Bronchial epithelial cell (primary cell): Measurements from ENCODE around the gene PREX1. TPM values are rescaled to one million over a fixed set of nuclear protein-coding genes. Genes with fewer than 3 reads are reported as not detected.

Experiments used
- DNase-seq: peaks from one replicate; pipeline ENCODE4 v3.0.0-alpha.2; 2010; ENCODE audit warnings: low read depth
- FAIRE-seq: peaks from 2 replicates; lab custom pipeline; 2011; peaks lifted over from hg19 to GRCh38; lab: Jason Lieb, UNC
- H3K27me3 ChIP-seq: 2 replicates; pipeline ENCODE4 v1.5.1; 2011; ENCODE audit warnings: low read length; ENCODE audit not compliant: control insufficient read depth, insufficient read depth
- H3K36me3 ChIP-seq: 2 replicates; pipeline ENCODE4 v1.5.1; 2011; ENCODE audit warnings: low read length; ENCODE audit not compliant: control insufficient read depth, insufficient read depth
- H3K4me3 ChIP-seq: 2 replicates; pipeline ENCODE4 v1.5.1; 2011; ENCODE audit warnings: mild to moderate bottlenecking, low read depth, low read length, control low read depth
- CTCF ChIP-seq: IDR thresholded peaks from 2 replicates; pipeline ENCODE4 v1.5.1; 2011; ENCODE audit warnings: mild to moderate bottlenecking, moderate library complexity, low read length, control low read depth, inconsistent platforms; ENCODE audit not compliant: insufficient read depth, severe bottlenecking
- total RNA-seq: library from RNA; depleted of rRNA; stranded (reverse); fragments of >200 nt; gene quantifications from 2 replicates; pipeline ENCODE4 v1.2.1, GENCODE V29; 2014

PREX1 gene
- total RNA-seq, 1 donor from 2014 or later = under 0.01 TPM

- FAIRE-seq = no peak
- no peak for TF ChIP-seq CTCF
These were observed 56.9 kb downstream of the PREX1 start for GRCh38 chr20:48770700-48771442.

GRCh38 chr20:48769069-48769983 lies 58.5 kb downstream of the PREX1 start:
- Histone ChIP-seq H3K36me3 (no peaks in the 10 kb centered on the region), H3K4me3 (no peak overlapping the region), H3K27me3 (no peaks in the 10 kb centered on the region)
- DNase-seq = no peak
- FAIRE-seq = no peak
- no peak for TF ChIP-seq CTCF

More at GRCh38 chr20:48770700-48771442, 56.9 kb downstream of the PREX1 start:
- no peak for DNase-seq
- Histone ChIP-seq H3K4me3 (no peak overlapping the region), H3K27me3 (no peaks in the 10 kb centered on the region), H3K36me3 (no peaks in the 10 kb centered on the region)

GRCh38 chr20:48766961-48767960 lies 60.5 kb downstream of the PREX1 start:
- no peaks in the 10 kb centered on the region for H3K27me3 ChIP-seq
- DNase-seq = no peak
- no peak overlapping the region for H3K4me3 ChIP-seq
- no peak for TF ChIP-seq CTCF
- H3K36me3 ChIP-seq = no peaks in the 10 kb centered on the region
- no peak for FAIRE-seq

- no peak for DNase-seq
- no peak overlapping the region for H3K4me3 ChIP-seq
- no peaks in the 10 kb centered on the region for H3K27me3 ChIP-seq
- no peaks in the 10 kb centered on the region for H3K36me3 ChIP-seq
- no peak for FAIRE-seq
- TF ChIP-seq CTCF = no peak
These were observed 61.6 kb downstream of the PREX1 start for GRCh38 chr20:48766205-48766604.

GRCh38 chr20:48765359-48765758 lies 62.4 kb downstream of the PREX1 start:
- FAIRE-seq = no peak
- DNase-seq = no peak
- no peak for TF ChIP-seq CTCF
- H3K36me3 ChIP-seq = no peaks in the 10 kb centered on the region
- H3K27me3 ChIP-seq = no peaks in the 10 kb centered on the region
- no peak overlapping the region for H3K4me3 ChIP-seq
